Uterus (tissue), 4 donors: ENCODE results near the gene NNT. TPM values are rescaled to one million over a fixed set of nuclear protein-coding genes. Genes with fewer than 3 reads are reported as not detected.

ENCODE experiments used
- DNase-seq, 2 donors: peaks; one replicate each; pipeline ENCODE4 v3.0.0-alpha.2; 2019 to 2020
- H3K27ac ChIP-seq, 2 donors: fragments of 200-600 bp; sonication (generic); 1 replicate in 1 of 2; 2 replicates in 1 of 2; pipeline ENCODE4 v1.5.1; 2016 to 2018
- H3K27me3 ChIP-seq, 2 donors: fragments of 200-600 bp; sonication (generic); one replicate each; pipeline ENCODE4 v1.5.1; 2018 to 2019; ENCODE audit warnings: control low read depth in 1 of 2
- H3K36me3 ChIP-seq, 2 donors: fragments of 200-600 bp; sonication (generic); one replicate each; pipeline ENCODE4 v1.5.1; 2019; ENCODE audit warnings: control low read depth in 1 of 2
- H3K4me1 ChIP-seq, 2 donors: fragments of 200-600 bp; sonication (generic); one replicate each; pipeline ENCODE4 v1.5.1; 2018 to 2019; ENCODE audit warnings: control low read depth in 1 of 2
- H3K4me3 ChIP-seq, 2 donors: fragments of 200-600 bp; sonication (generic); 1 replicate in 1 of 2; 2 replicates in 1 of 2; pipeline ENCODE4 v1.5.1; 2018 to 2019; ENCODE audit warnings: mild to moderate bottlenecking in 1 of 2
- H3K9me3 ChIP-seq, 2 donors: fragments of 200-600 bp; sonication (generic); one replicate each; pipeline ENCODE4 v1.5.1; 2019; ENCODE audit warnings: control low read depth in 1 of 2
- CTCF ChIP-seq, 4 experiments: fragments of 200-600 bp in 2 of 4; fragments of 450-650 bp in 2 of 4; sonication (generic) in 2 of 4; IDR thresholded peaks; one replicate each; pipeline ENCODE4 v1.5.1; 2016 to 2019; ENCODE audit warnings: antibody characterized with exemption in 4 of 4, mild to moderate bottlenecking in 2 of 4, moderate library complexity in 1 of 4
- POLR2A ChIP-seq, 2 donors: fragments of 450-650 bp; IDR thresholded peaks; one replicate each; pipeline ENCODE4 v1.6.1; 2016; ENCODE audit warnings: antibody characterized with exemption in 2 of 2, mild to moderate bottlenecking in 1 of 2, moderate library complexity in 1 of 2
- intact Hi-C: fragments of 100-400 bp; cut with DNase I; formaldehyde crosslinking; loops from one replicate; pipeline ENCODE4 v1.15.1; 2023; ENCODE audit warnings: low total_unique reads
- total RNA-seq, 4 donors: library from RNA; depleted of rRNA in 3 of 4; stranded (reverse); fragments of >200 nt in 3 of 4; gene quantifications; one replicate each; pipeline versions ENCODE4 v1.1.0 to v1.2.4, GENCODE V29; 2014 to 2023
- donor health status: DM: yes; HTN: yes; CAD: no.

NNT gene
- total RNA-seq, 4 donors from 2014 or later: 25.3 to 112 (median 43.8) TPM

- no peak overlapping the region for H3K4me3 ChIP-seq
- no peak for DNase-seq
- no peaks in the 10 kb centered on the region for H3K9me3 ChIP-seq
- intact Hi-C loops: loop anchor here (10.0 kb wide), 1 partner anchor 52 kb away; the partner anchor contains the start of gene PAIP1
- no peak overlapping the region for H3K27ac ChIP-seq
- no peaks in the 10 kb centered on the region for H3K27me3 ChIP-seq
- no peaks in the 10 kb centered on the region for H3K36me3 ChIP-seq
- no peaks in the 10 kb centered on the region for H3K4me1 ChIP-seq
- TF ChIP-seq CTCF (IDR thresholded peaks at IDR 0.05): no peak
- no peak for TF ChIP-seq POLR2A (IDR thresholded peaks at IDR 0.05)
These were observed 3.4 kb downstream of the NNT start for GRCh38 chr5:43606351-43606750.

DNA sequence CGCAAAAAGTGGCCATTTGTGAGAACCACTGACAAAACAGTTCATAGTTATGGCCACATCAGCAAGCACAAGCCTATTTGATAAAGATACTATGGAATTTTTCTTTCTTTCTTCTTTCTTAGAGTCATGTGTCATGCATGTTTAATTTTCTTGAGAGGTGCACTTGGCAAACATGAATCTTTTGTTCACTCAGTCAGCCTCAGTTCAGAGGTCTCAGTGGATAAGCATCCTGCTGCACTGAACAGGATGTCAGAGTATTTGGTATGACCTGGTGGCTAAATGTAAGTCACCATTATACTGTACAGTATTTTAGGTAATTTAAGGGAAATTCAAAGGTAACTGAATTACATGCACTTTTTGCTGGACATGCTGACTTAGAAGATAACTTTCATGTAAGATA is 5.4 kb downstream of the NNT start:
- Histone ChIP-seq H3K4me1 (no peaks in the 10 kb centered on the region), H3K9me3 (no peaks in the 10 kb centered on the region), H3K36me3 (no peaks in the 10 kb centered on the region), H3K27ac (no peak overlapping the region), H3K4me3 (no peak overlapping the region), H3K27me3 (no peaks in the 10 kb centered on the region)
- TF ChIP-seq POLR2A (IDR thresholded peaks at IDR 0.05): no peak
- no peak for TF ChIP-seq CTCF (IDR thresholded peaks at IDR 0.05)
- no peak for DNase-seq
- intact Hi-C loops: loop anchor here (10.0 kb wide), 1 partner anchor 54 kb away; the partner anchor contains the start of gene PAIP1

DNA sequence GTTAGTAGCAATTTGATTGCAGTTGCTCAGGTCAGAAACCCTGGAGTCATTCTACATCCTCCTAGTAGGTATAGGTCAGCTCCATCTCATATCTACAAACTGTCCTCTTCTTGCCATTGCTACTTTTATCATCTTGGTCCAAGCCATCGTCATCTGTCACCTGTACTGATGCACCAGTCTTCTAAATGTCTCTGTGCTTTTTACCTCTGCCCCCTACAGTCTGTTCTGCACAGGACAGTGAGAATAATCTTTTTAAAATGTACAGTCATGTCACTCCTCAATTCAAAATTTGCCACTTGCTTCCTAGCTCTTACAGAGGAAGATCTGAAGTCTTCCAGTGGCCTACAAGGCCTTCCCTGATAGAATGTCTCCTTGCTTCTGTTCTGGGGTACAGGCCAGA is 6.8 kb downstream of the NNT start:
- no peaks in the 10 kb centered on the region for H3K27me3 ChIP-seq
- intact Hi-C loops: loop anchor here (10.0 kb wide), 1 partner anchor 55 kb away; the partner anchor contains the start of gene PAIP1
- no peaks in the 10 kb centered on the region for H3K36me3 ChIP-seq
- no peaks in the 10 kb centered on the region for H3K9me3 ChIP-seq
- TF ChIP-seq POLR2A (IDR thresholded peaks at IDR 0.05) (no peak), CTCF (IDR thresholded peaks at IDR 0.05) (no peak)
- H3K4me1 ChIP-seq: no peaks in the 10 kb centered on the region
- H3K27ac ChIP-seq: no peak overlapping the region
- DNase-seq: no peak
- no peak overlapping the region for H3K4me3 ChIP-seq

DNA sequence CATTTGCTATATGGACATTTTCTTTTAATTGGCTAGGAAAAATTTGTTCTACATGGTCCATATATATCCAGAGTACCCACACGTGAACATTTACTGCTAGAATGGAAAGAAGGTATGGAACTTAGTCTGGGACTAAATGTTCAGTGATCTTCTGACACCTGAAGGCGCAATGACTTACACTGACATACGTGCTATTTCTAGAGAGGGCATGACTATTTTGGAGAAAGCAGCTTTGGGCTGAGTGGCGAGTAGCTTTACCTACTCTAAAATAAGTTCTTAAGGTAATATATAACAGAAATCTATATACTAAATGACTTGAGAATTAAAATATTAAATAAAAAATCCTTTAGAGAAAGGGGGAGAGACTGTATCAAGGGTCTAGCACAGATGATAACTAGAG is 10.4 kb downstream of the NNT start:
- H3K27me3 ChIP-seq: no peaks in the 10 kb centered on the region
- no peak for DNase-seq
- no peak overlapping the region for H3K27ac ChIP-seq
- TF ChIP-seq POLR2A (IDR thresholded peaks at IDR 0.05) (no peak), CTCF (IDR thresholded peaks at IDR 0.05) (no peak)
- no peak overlapping the region for H3K4me3 ChIP-seq
- no peaks in the 10 kb centered on the region for H3K4me1 ChIP-seq
- no peaks in the 10 kb centered on the region for H3K9me3 ChIP-seq
- intact Hi-C loops: no loop called here
- no peaks in the 10 kb centered on the region for H3K36me3 ChIP-seq

- Histone ChIP-seq H3K4me3 (no peak overlapping the region), H3K4me1 (no peaks in the 10 kb centered on the region), H3K9me3 (no peaks in the 10 kb centered on the region), H3K36me3 (no peaks in the 10 kb centered on the region), H3K27ac (no peak overlapping the region), H3K27me3 (no peaks in the 10 kb centered on the region)
- DNase-seq: no peak
- intact Hi-C loops: no loop called here
- no peak for TF ChIP-seq CTCF (IDR thresholded peaks at IDR 0.05)
- no peak for TF ChIP-seq POLR2A (IDR thresholded peaks at IDR 0.05)
These were observed 12.6 kb downstream of the NNT start for GRCh38 chr5:43615445-43616184.
